ENCODE data around the gene TUT4.

The TUT4 gene

DNA sequence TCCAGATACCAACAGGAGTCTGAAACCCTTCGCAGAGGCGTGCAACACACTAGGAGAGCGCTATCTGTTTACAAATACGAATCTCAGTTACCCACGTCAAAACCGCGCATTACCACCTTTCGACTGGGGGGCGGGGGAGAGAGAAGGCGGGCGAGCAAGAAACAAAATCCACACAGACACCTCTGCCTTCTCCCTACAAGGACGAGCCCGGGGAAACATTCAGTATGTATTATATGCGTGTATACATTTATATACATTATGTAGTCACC, 722 bp downstream of the TUT4 start:
- Mint-ChIP-seq H3K9me3 (no peaks in the 10 kb centered on the region), H3K4me1 (peaks cover 41% of the 10 kb centered on the region), H3K4me3 (no peak overlapping the region), H3K27me3 (no peaks in the 10 kb centered on the region), H3K27ac (no peak overlapping the region)
- peak; percentile 64 to 77 for DNase-seq
- ATAC-seq, result peak; percentile 62

DNA sequence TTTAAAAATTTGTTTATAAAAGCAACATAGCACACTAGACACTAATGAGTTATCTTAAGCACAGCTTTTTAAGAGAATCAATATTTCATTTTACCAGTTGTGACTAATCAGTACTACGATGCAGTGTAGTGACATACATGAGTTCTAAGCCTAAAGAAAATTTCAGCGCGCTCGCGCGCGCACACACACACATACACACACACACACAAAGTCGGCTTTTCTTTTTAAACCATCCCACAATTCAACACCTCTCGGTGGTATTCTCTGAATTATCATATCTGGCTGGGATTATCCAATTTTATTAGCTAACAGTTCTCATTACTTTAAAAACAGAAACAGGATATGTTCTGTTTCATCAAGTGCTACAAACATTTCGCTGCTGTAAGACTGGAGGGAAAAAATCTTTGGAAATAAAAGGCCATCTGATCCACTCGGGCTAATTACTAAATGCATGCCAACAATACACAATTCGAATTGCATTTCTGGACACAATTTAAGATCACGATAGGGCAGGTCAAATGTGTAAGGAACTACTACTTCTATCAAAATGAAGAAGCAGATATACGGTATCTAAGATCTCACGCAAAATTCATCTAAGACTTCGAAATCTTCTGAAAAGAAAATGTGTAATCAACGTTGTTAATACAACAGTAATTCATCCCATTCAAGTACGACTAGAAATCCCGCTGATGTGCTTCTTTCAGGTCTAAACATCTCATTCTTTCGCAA, 1.2 kb downstream of the TUT4 start:
- ATAC-seq (no peak), DNase-seq (peak; percentile 20 to 51)
- H3K27me3 Mint-ChIP-seq, result no peaks in the 10 kb centered on the region
- H3K4me3 Mint-ChIP-seq, result no peak overlapping the region
- H3K9me3 Mint-ChIP-seq, result no peaks in the 10 kb centered on the region
- peaks cover 46% of the 10 kb centered on the region for H3K4me1 Mint-ChIP-seq
- no peak overlapping the region for H3K27ac Mint-ChIP-seq

DNA sequence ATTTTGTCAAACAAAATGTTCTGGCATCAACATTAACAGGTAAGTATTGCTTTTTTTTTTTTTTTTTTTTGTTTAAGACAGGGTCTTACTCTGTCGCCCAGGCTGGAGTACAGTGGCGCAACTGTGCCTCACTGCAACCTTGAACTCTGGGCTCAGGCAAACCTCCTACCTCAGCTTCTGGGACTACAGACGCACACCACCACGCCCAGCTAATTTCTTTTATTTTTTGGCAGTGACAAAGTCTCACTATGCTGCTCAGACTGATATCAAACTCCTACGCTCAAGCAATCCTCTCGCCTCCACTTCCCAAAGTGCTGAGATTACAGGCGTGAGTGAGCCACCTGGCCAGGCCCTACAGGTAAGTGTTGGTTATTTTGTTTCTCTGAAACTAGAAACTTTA, 2.4 kb downstream of the TUT4 start:
- DNase-seq, result no peak
- peak overlapping the region in 1 of 2 donors; percentile 71 for H3K27ac Mint-ChIP-seq
- H3K27me3 Mint-ChIP-seq, result no peaks in the 10 kb centered on the region
- peaks cover 52% of the 10 kb centered on the region for H3K4me1 Mint-ChIP-seq
- peak overlapping the region; percentile 66 to 75 for H3K4me3 Mint-ChIP-seq
- peaks cover 0 to 5% of the 10 kb centered on the region in 2 donors for H3K9me3 Mint-ChIP-seq
- no peak for ATAC-seq

DNA sequence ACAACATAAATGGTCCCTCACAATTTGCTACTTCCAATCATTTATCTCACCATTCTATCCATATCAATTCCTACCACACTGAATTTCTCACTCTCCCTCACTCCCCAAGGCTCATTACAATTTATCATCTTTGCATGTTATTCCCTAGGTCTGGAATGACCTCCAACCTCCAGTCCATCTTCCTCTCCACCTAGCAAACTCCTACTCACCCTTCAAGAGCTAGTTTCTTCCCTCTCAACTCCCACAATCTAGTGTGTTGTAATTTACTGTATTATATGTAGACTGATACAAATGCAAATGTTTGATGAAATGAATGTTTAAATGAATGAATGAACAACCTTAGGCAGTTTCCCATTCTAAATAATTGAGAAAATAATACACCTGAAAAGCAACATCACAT, 3.6 kb downstream of the TUT4 start:
- peaks cover 0 to 5% of the 10 kb centered on the region in 2 donors for H3K9me3 Mint-ChIP-seq
- H3K27me3 Mint-ChIP-seq, result no peaks in the 10 kb centered on the region
- DNase-seq, result no peak
- peak overlapping the region; percentile 3 to 41 for H3K4me3 Mint-ChIP-seq
- H3K4me1 Mint-ChIP-seq, result peaks cover 48% of the 10 kb centered on the region
- H3K27ac Mint-ChIP-seq, result no peak overlapping the region
- no peak for ATAC-seq

DNA sequence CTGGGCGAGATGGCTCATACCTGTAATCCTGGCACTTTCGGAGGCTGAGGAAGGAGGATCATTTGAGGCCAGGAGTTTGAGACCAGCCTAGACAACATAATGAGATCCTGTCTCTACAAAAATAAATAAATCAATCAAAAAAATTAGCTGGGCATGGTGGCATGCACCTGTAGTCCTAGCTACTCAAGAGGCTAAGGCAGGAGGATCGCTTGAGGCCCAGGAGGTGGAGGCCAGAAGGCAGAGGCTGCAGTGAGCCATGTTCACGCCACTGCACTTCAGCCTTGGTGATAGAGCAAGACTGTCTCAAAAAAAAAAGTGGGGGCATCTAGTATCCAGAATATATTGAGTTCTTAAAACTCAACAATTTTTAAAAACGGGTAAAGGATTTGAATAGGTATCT, 6.0 kb downstream of the TUT4 start:
- Mint-ChIP-seq H3K27ac (no peak overlapping the region), H3K27me3 (no peaks in the 10 kb centered on the region), H3K9me3 (peaks cover 6 to 12% of the 10 kb centered on the region in 2 donors), H3K4me1 (peaks cover 42% of the 10 kb centered on the region), H3K4me3 (no peak overlapping the region)
- ATAC-seq (no peak), DNase-seq (no peak)

DNA sequence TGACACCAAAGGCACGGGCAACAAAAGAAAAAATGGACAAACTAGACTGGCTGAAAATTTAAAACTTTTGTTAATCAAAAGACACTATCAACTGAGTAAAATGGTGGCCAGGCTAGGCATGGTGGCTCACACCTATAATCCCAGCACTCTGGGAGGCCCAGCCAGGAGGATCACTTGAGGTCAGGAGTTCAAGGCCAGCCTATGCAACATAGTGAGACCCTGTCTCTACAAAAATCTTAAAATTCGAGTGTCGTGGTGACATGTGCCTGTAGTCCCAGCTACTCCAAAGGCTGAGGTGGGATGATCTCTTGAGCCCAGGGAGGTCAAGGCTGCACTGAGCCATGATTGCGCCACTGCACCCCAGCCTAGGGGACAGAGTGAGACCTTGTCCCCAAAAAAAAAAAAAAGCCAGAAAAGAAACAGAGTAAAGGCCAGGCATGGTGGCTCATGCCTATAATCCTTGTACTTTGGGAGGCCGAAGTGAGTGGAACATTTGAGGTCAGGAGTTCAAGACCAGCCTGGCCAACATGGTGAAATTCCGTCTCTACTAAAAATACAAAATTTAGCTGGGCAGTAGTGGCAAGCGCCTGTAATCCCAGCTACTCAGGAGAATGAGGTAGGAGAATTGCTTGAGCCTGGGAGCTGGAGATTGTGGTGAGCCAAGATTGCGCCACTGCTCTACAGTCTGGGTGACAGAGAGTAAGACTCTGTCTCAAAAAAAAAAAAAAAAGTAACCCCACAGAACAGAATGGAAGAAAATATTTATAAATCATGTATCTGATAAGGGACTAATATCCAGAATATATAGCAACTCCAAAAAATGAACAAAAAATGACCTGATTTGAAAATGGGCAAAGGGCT, 8.0 kb downstream of the TUT4 start:
- ATAC-seq (no peak), DNase-seq (no peak)
- Mint-ChIP-seq H3K4me3 (no peak overlapping the region), H3K27ac (peak overlapping the region in 1 of 2 donors; percentile 19), H3K4me1 (peaks cover 32% of the 10 kb centered on the region), H3K9me3 (peaks cover 11 to 16% of the 10 kb centered on the region in 2 donors), H3K27me3 (no peaks in the 10 kb centered on the region)

DNA sequence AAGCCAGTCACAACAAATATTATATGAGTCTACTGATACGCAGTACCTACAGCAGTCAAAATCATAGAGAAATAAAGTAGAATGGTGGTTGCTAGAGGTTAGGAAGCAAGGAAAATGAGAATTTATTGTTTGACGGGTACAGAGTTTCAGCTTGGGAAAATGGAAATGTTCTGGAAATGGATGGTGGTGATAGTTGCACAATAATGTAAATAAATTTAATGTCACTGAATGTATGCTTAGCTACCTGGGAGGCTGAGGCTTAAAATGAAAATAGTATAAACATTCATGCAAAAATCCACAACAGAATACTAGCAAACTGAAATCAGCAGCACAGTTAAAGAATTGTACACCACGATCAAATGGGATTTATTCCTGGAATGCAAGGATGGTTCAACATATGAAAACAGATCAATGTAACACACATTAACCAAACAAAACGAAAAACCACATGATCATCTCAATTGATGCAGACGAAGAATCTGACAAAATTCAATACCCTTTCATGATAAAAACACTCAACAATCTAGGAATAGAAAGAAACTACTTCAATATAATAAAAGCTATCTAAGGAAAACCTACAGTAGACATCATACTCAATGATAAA, 10.7 kb downstream of the TUT4 start:
- Mint-ChIP-seq H3K9me3 (peaks cover 11 to 16% of the 10 kb centered on the region in 2 donors), H3K27ac (no peak overlapping the region), H3K4me3 (no peak overlapping the region), H3K27me3 (no peaks in the 10 kb centered on the region), H3K4me1 (peaks cover 33% of the 10 kb centered on the region)
- ATAC-seq (no peak), DNase-seq (no peak)

DNA sequence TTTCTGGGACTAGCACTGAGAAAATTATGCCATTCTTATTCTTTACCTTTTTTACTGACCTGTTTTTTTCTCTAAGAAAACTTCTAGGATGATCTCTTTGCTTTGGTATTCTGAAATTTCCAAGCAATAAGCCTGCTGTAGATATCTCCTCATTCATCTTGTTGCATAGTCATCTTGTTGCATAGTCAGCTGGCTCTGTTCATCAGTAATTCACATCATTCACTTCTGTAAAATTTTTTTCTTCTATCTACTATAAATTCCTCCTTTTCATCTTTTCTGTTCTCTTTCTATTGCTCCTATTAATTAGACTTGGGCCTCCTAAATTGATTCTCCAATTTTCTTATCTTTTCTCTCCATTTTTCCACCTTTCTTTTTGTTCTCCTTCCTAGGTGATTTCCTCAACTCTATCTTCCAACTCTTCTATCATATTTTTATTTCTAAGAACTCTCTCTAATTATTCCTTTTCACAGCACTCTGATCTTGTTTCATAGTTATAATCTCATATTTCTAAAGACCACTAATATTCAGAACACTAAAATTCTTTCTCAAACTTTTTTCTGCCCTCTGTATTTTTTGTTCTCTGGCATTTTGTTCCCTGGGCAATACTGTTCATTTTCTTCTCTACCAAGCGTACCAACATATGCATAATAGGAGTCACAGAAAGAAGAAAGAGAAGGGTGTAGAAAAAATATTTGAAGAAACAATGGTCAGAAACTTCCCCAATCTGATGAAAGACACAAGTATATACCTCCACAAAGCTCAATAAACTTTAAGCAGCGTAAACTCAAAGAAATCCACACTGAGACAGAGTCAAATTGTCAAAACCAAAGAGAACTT, 17.7 kb downstream of the TUT4 start:
- no peak overlapping the region for H3K27ac Mint-ChIP-seq
- no peak for DNase-seq
- no peak overlapping the region for H3K4me3 Mint-ChIP-seq
- ATAC-seq, result no peak
- H3K9me3 Mint-ChIP-seq, result peaks cover 8 to 16% of the 10 kb centered on the region in 2 donors
- no peaks in the 10 kb centered on the region for H3K27me3 Mint-ChIP-seq
- peaks cover 58% of the 10 kb centered on the region for H3K4me1 Mint-ChIP-seq

DNA sequence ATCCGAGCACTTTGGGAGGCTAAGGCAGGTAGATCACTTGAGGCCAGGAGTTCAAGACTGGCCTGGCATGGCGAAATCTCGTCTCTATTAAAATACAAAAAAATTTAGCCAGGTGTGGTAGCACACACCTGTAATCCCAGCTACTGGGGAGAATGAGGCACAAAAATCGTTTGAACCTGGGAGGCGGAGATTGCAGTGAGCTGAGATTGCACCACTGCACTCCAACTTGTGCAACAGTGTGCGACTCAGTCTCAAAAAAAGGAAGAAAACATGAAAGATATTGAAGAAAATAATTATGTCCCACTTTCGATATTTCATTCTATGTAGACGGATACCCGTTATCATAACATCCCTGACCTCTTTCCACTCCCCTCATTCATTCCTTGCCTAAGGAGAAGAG, 19.2 kb downstream of the TUT4 start:
- no peaks in the 10 kb centered on the region for H3K27me3 Mint-ChIP-seq
- peaks cover 53% of the 10 kb centered on the region for H3K4me1 Mint-ChIP-seq
- peak overlapping the region in 1 of 2 donors; percentile 49 for H3K27ac Mint-ChIP-seq
- DNase-seq (no peak), ATAC-seq (no peak)
- peaks cover 8 to 16% of the 10 kb centered on the region in 2 donors for H3K9me3 Mint-ChIP-seq
- H3K4me3 Mint-ChIP-seq, result no peak overlapping the region

DNA sequence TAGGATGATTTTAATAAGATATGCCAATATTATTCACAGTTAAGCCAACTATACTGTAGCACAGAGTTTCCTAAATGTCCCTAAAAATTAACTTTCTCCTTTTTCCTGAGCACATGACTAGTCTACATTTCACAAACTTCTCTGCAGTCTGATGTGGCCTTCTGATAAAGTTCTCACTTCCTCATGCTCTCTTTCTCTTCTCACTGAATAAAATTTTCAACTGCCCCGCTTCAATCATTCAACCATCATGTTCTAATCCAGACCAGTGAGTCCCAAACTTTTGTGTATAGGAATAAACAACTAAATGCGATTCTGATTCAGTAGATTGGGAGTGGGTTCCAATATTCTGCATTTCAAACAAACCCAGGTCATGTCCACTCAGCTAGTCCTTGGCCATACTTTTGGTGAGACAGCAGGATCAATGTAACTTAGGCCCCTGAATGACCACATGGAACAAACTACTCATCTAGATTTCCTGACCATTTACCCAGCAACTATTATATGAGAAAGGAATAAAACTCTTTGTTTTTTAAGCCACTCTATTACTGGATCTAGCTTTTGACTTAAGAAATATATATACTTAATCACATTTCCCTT, 20.1 kb downstream of the TUT4 start:
- no peak for DNase-seq
- Mint-ChIP-seq H3K9me3 (peaks cover 8 to 16% of the 10 kb centered on the region in 2 donors), H3K4me3 (no peak overlapping the region), H3K27ac (peak overlapping the region in 1 of 2 donors; percentile 8), H3K27me3 (no peaks in the 10 kb centered on the region), H3K4me1 (peaks cover 47% of the 10 kb centered on the region)
- no peak for ATAC-seq

DNA sequence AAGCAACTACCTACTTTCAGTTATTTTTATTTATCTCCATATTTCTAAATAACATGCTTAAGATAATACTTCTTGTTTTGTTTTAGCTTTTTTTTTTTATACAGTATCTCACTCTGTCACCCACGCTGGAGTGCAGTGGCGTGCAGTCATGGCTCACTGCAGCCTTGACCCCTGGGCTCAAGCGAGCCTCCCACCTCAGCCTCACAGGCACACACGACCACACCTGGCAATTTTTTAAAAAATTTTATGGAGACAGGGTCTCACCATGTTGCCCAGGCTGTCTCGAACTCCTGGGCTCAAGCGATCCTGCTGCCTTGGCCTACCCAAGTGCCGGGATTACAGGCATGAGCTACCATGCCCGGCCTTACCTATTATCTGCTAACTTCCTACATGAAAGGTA, 20.6 kb downstream of the TUT4 start:
- Mint-ChIP-seq H3K27ac (no peak overlapping the region), H3K27me3 (no peaks in the 10 kb centered on the region), H3K4me1 (peaks cover 43% of the 10 kb centered on the region), H3K9me3 (peaks cover 8 to 16% of the 10 kb centered on the region in 2 donors), H3K4me3 (no peak overlapping the region)
- ATAC-seq, result no peak
- DNase-seq, result no peak

DNA sequence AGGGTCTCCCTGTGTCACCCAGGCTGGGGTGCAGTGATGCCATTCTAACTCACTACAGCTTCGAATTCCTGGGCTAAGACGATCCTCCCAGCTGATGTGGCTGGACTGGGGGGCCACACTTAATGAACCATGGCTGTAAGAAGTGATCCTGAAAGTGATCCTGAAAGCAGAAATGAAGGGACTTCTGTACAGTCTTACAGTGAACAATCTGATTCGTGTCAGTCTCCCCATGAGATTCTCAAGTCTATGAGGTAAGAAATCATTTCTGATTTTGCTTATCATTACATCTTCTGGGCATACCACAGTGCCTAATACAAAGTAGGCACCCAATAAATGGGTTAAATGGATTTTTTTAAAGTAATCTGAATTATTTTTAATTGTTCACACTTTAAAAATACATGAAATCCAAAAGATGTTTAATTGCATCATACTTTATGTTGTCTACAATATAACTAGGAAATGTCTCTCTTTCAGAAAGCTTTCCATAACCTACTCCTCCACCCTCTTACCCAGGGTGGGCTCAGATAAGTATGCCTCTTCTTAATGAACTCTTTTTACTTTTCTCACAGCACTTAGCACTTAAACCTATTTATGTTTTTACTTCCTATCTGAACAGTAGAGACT, 21.5 kb downstream of the TUT4 start:
- peaks cover 41% of the 10 kb centered on the region for H3K4me1 Mint-ChIP-seq
- H3K27me3 Mint-ChIP-seq, result no peaks in the 10 kb centered on the region
- DNase-seq, result no peak
- peaks cover 8 to 16% of the 10 kb centered on the region in 2 donors for H3K9me3 Mint-ChIP-seq
- H3K4me3 Mint-ChIP-seq, result no peak overlapping the region
- no peak overlapping the region for H3K27ac Mint-ChIP-seq
- ATAC-seq, result no peak

DNA sequence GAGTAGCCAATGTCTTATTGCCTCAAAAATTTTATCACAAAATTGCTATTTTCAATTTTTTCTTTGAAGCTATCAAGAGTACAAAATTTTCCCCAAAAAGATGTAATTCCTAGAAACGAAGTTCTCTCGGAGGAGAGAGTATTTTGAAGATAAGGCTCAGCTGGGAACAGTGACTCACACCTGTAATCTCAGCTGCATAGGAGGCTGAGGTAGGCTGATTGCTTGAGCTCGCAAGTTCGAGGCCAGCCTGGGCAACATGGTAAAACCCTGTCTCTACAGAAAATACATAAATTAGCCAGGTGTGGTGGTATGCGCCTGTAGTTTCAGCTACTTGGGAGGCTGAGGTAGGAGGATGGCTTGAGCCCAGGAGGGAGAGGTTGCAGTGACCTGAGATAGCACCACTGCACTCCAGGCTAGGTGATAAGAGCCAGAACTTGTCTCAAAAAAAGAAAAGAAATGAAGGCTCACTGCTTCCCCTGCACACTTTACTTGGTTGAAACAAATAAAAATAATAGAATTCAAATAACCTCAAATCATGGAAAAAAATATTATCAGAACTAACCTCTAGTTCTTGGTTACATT, 22.2 kb downstream of the TUT4 start:
- ATAC-seq, result no peak
- Mint-ChIP-seq H3K9me3 (peaks cover 8 to 10% of the 10 kb centered on the region in 2 donors), H3K4me1 (peaks cover 41% of the 10 kb centered on the region), H3K27ac (no peak overlapping the region), H3K27me3 (no peaks in the 10 kb centered on the region), H3K4me3 (no peak overlapping the region)
- no peak for DNase-seq

DNA sequence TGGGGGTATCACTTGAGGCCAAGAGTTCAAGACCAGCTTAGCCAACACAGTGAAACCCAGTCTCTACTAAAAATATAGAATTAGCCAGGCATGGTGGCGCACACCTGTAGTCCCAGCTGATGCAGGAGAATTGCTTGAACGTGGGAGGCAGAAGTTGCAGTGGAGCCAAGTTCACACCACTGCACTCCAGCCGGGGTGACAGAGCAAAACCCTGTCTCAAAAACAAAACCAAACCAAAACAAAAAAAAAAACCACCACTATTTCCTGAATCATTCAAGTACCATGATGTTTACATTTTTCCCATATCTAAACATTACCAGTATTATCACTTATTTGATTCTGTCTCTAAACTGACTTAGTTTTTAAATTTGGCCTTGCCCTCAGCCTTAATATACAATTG, 29.5 kb downstream of the TUT4 start:
- DNase-seq (peak in 1 of 2 donors; percentile 30), ATAC-seq (no peak)
- peaks cover 41% of the 10 kb centered on the region for H3K4me1 Mint-ChIP-seq
- no peak overlapping the region for H3K4me3 Mint-ChIP-seq
- no peak overlapping the region for H3K27ac Mint-ChIP-seq
- H3K27me3 Mint-ChIP-seq, result no peaks in the 10 kb centered on the region
- H3K9me3 Mint-ChIP-seq, result no peaks in the 10 kb centered on the region
